ENCODE data around the gene TM4SF1. TPM values are rescaled to one million over a fixed set of nuclear protein-coding genes. Genes with fewer than 3 reads are reported as not detected.

The TM4SF1 gene
- total and polyA plus RNA-seq, 2 donors from 2014 or later, result 101 to 173 TPM

Other genes with a start within 250 kb of the TM4SF1 start
- gene HPS3, start 248.0 kb downstream of the TM4SF1 start, total RNA-seq, result 29.4 TPM
- 16.9 TPM for gene HPS3, start 248.0 kb downstream of the TM4SF1 start, polyA plus RNA-seq (ENCODE audit: insufficient read depth, low read depth, low replicate concordance)
- 72.1 TPM for gene CP, start 155.8 kb downstream of the TM4SF1 start, total RNA-seq
- 5.3 TPM for gene CP, start 155.8 kb downstream of the TM4SF1 start, polyA plus RNA-seq (ENCODE audit: insufficient read depth, low read depth, low replicate concordance)
- 19.7 TPM for gene TM4SF18, start 44.0 kb downstream of the TM4SF1 start, total RNA-seq
- gene TM4SF18, start 44.0 kb downstream of the TM4SF1 start, polyA plus RNA-seq (ENCODE audit: insufficient read depth, low read depth, low replicate concordance), result 14.2 TPM
- 0.94 TPM for gene TM4SF4, start 97.0 kb upstream of the TM4SF1 start, total RNA-seq
- 0.92 TPM for gene TM4SF4, start 97.0 kb upstream of the TM4SF1 start, polyA plus RNA-seq (ENCODE audit: insufficient read depth, low read depth, low replicate concordance)